Thyroid gland (tissue), 4 donors: ENCODE data around the gene GPC6. TPM values are rescaled to one million over a fixed set of nuclear protein-coding genes. Genes with fewer than 3 reads are reported as not detected.

ENCODE experiments used
- DNase-seq, 2 donors: peaks; one replicate each; pipeline ENCODE4 v3.0.0-alpha.2; 2019
- H3K27ac ChIP-seq, 3 donors: fragments of 200-600 bp; sonication (generic); 1 replicate in 2 of 3; 2 replicates in 1 of 3; pipeline ENCODE4 v1.5.1; 2016 to 2019; ENCODE audit warnings: mild to moderate bottlenecking in 1 of 3, moderate library complexity in 1 of 3
- H3K27me3 ChIP-seq: fragments of 200-600 bp; sonication (generic); one replicate; pipeline ENCODE4 v1.5.1; 2019
- H3K36me3 ChIP-seq, 2 donors: fragments of 200-600 bp; sonication (generic); one replicate each; pipeline ENCODE4 v1.5.1; 2016 to 2019
- H3K4me1 ChIP-seq, 2 donors: fragments of 200-600 bp; sonication (generic); one replicate each; pipeline ENCODE4 v1.5.1; 2017 to 2019
- H3K4me3 ChIP-seq, 3 donors: fragments of 200-600 bp; sonication (generic); replicated peaks in 1 of 3; 1 replicate in 2 of 3; 2 replicates in 1 of 3; pipeline ENCODE4 v1.5.1; 2016; ENCODE audit warnings: mild to moderate bottlenecking in 1 of 3
- H3K9me3 ChIP-seq: fragments of 200-600 bp; sonication (generic); one replicate; pipeline ENCODE4 v1.5.1; 2017
- POLR2A ChIP-seq, 2 donors: fragments of 450-650 bp; IDR thresholded peaks; one replicate each; pipeline ENCODE4 v1.6.1; 2017; ENCODE audit warnings: antibody characterized with exemption in 2 of 2, mild to moderate bottlenecking in 2 of 2, moderate library complexity in 1 of 2
- WGBS, 2 donors: methylation state at CpG; one replicate each; pipeline ENCODE4 v1.1.5; 2017; 5-methylcytosine and 5-hydroxymethylcytosine counted together
- intact Hi-C: fragments of 100-400 bp; cut with DNase I; formaldehyde crosslinking; loops from one replicate; pipeline ENCODE4 v1.15.1; 2023
- total RNA-seq, 4 donors: library from RNA; depleted of rRNA; stranded (reverse); fragments of >200 nt; gene quantifications; one replicate each; pipeline ENCODE4 v1.2.3, GENCODE V29; 2016
- TF ChIP-seq, protein P1 (sequence below), 6 experiments: fragments of 200-600 bp in 3 of 6; fragments of 450-650 bp in 3 of 6; sonication (generic) in 3 of 6; IDR thresholded peaks; one replicate each; pipeline ENCODE4 v1.5.1; 2016 to 2019; ENCODE audit warnings: antibody characterized with exemption in 6 of 6, mild to moderate bottlenecking in 2 of 6, inconsistent platforms in 1 of 6, moderate library complexity in 1 of 6

The GPC6 gene
- total RNA-seq, 4 donors from 2014 or later: 2.8 to 13.4 (median 7.5) TPM

DNA sequence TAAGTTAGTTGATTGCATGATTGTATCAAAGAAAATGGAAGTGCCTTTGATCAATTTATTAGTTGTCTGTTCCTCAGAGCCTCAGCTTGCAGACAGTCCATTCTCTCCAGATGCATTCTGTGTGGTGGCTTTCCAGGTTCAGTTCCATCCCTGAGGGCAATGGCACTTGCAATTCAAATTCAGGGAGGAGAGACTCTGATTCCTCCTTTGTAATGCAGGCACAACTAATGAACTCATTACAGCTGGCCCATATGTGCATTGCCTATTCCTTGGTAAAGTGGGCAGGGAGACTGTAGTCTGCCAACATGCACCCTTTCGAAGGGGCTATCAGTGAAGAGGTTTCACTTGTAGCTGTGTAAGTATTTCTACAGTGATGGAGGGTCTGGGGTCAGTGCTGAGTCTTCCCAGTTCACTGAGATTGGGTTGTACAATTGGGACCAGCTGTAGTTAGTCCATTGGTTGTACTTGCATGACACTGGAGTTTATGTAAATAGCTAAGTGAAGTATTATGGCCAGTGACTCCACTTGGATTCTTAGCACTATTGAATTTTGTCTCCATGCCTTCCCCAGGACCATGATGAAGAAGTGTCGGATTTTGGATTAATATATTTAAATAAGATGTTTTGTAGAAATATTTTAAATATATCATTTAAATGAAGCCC lies 401.7 kb downstream of the GPC6 start:
- intact Hi-C loops: no loop called here
- WGBS, 2 donors: 83 to 97% methylated on average over 2 of the region's 2 CpGs
- no peaks in the 10 kb centered on the region for H3K27me3 ChIP-seq
- no peaks in the 10 kb centered on the region for H3K36me3 ChIP-seq
- no peak overlapping the region for H3K4me3 ChIP-seq
- H3K27ac ChIP-seq: no peak overlapping the region
- no peaks in the 10 kb centered on the region for H3K9me3 ChIP-seq
- TF ChIP-seq POLR2A (IDR thresholded peaks at IDR 0.05): no peak
- TF ChIP-seq, protein P1, sequence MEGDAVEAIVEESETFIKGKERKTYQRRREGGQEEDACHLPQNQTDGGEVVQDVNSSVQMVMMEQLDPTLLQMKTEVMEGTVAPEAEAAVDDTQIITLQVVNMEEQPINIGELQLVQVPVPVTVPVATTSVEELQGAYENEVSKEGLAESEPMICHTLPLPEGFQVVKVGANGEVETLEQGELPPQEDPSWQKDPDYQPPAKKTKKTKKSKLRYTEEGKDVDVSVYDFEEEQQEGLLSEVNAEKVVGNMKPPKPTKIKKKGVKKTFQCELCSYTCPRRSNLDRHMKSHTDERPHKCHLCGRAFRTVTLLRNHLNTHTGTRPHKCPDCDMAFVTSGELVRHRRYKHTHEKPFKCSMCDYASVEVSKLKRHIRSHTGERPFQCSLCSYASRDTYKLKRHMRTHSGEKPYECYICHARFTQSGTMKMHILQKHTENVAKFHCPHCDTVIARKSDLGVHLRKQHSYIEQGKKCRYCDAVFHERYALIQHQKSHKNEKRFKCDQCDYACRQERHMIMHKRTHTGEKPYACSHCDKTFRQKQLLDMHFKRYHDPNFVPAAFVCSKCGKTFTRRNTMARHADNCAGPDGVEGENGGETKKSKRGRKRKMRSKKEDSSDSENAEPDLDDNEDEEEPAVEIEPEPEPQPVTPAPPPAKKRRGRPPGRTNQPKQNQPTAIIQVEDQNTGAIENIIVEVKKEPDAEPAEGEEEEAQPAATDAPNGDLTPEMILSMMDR (IDR thresholded peaks at IDR 0.05): no peak
- no peak for DNase-seq
- no peaks in the 10 kb centered on the region for H3K4me1 ChIP-seq

DNA sequence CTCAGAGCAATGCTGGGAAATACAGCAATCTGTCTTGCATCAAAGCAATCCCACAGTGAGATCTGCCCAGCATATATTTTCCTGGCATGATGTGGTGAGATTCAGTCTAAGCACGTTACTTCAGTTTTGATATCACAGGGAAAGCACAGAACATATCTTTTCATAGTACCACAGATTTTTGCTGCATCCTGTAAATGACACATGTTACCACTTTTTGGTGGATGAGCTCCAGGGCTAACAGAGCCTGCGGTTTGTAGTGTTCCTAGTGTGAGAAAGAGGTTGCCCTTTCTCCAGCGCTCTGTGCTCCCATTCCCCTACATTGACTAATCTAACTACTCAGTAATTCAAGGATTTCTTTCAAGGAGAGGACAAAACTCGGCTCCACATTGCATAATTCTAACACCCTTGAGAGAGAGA lies 409.0 kb downstream of the GPC6 start:
- intact Hi-C loops: no loop called here
- H3K4me3 ChIP-seq: no peak overlapping the region
- no peaks in the 10 kb centered on the region for H3K27me3 ChIP-seq
- no peaks in the 10 kb centered on the region for H3K9me3 ChIP-seq
- 59 to 79% methylated on average over 4 of the region's 4 CpGs for WGBS, 2 donors
- DNase-seq: no peak
- no peak overlapping the region for H3K27ac ChIP-seq
- no peaks in the 10 kb centered on the region for H3K36me3 ChIP-seq
- no peaks in the 10 kb centered on the region for H3K4me1 ChIP-seq
- no peak for TF ChIP-seq POLR2A (IDR thresholded peaks at IDR 0.05)
- TF ChIP-seq, protein P1 (IDR thresholded peaks at IDR 0.05): no peak

DNA sequence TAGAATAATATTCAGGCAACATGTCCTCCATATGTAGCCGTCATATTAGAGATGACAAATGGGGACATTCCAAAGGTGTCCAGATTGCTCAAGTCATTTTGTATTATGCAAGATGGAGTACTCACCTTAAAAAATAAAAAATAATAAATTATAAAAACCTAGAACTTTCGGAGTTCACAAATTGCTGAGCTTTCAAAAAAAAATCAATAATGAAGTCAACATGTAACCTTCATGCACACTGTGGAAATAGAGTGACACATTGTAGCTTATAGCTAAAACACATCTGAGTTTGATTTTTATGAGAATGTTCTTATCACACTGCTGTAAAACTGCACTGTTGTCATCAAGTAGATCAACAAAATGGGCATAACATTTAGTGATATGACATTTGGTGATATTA lies 411.2 kb downstream of the GPC6 start:
- H3K9me3 ChIP-seq: no peaks in the 10 kb centered on the region
- no peaks in the 10 kb centered on the region for H3K36me3 ChIP-seq
- 90% methylated on average over 2 of the region's 2 CpGs for WGBS, 2 donors
- TF ChIP-seq POLR2A (IDR thresholded peaks at IDR 0.05): no peak
- TF ChIP-seq, protein P1 (IDR thresholded peaks at IDR 0.05): no peak
- no peak for DNase-seq
- intact Hi-C loops: no loop called here
- no peaks in the 10 kb centered on the region for H3K27me3 ChIP-seq
- no peak overlapping the region for H3K4me3 ChIP-seq
- no peaks in the 10 kb centered on the region for H3K4me1 ChIP-seq
- H3K27ac ChIP-seq: no peak overlapping the region

DNA sequence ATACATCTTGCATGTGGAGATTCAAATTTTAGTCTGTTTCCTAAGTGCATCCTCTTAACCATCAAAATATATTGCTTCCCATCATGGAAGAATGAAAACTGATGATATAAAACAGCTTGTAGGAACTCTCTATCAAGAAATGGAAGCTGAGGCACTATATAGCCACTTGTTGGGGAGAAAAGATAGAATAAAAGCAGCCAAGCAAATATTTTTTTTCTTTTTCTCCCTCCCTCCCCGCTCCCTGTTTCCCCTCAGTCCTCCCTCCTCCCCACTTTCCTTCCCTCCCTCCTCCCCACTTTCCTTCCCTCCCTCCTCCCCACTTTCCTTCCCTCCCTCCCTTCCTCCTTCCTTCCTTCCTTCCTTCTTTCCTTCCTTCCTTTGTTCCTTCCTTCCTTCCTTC lies 413.8 kb downstream of the GPC6 start:
- Histone ChIP-seq H3K9me3 (no peaks in the 10 kb centered on the region), H3K36me3 (no peaks in the 10 kb centered on the region), H3K27me3 (no peaks in the 10 kb centered on the region), H3K4me3 (no peak overlapping the region), H3K4me1 (no peaks in the 10 kb centered on the region), H3K27ac (no peak overlapping the region)
- DNase-seq: no peak
- intact Hi-C loops: no loop called here
- WGBS, 2 donors: 90 to 95% methylated on average over 1 of the region's 1 CpG
- no peak for TF ChIP-seq POLR2A (IDR thresholded peaks at IDR 0.05)
- TF ChIP-seq, protein P1 (IDR thresholded peaks at IDR 0.05): no peak

DNA sequence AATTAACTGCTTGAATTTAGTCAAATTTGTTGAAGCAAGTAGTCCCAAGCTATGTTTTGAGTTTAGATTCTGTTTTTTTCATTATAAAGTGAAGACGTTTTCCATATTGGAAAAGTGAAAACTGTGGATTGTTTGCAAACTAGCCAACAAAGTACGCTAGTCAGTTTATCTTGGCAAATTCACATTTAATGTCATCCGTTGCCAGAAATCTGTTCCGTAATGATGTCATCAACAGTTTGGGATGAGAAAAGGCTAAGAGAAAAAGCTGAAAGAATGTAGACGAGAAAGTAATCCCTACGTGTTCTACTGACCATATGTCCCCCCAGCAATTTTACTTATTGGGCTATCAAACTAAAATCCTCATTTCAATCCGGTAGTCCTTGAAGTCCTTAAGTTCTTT lies 419.6 kb downstream of the GPC6 start:
- no peak overlapping the region for H3K27ac ChIP-seq
- 67 to 75% methylated on average over 7 of the region's 7 CpGs for WGBS, 2 donors
- intact Hi-C loops: no loop called here
- H3K27me3 ChIP-seq: no peaks in the 10 kb centered on the region
- DNase-seq: no peak
- H3K4me1 ChIP-seq: no peaks in the 10 kb centered on the region
- no peak overlapping the region for H3K4me3 ChIP-seq
- TF ChIP-seq, protein P1 (IDR thresholded peaks at IDR 0.05): no peak
- TF ChIP-seq POLR2A (IDR thresholded peaks at IDR 0.05): no peak
- no peaks in the 10 kb centered on the region for H3K36me3 ChIP-seq
- no peaks in the 10 kb centered on the region for H3K9me3 ChIP-seq
